B cell (primary cell): ENCODE results near the gene RPS15A.
"Not testable (repeated sequence)": the region's sequence is repeated elsewhere in the genome, so short reads cannot be mapped to it uniquely, and the experiment has no call there.

Source experiments
- CTCF ChIP-seq: fragments of 200-600 bp; IDR thresholded peaks from one replicate; pipeline ENCODE4 v1.8.0; 2022; ENCODE audit warnings: antibody characterized with exemption, mild to moderate bottlenecking
- EZH2 ChIP-seq: IDR thresholded peaks from 2 replicates; pipeline ENCODE4 v1.6.1; 2012; ENCODE audit warnings: borderline replicate concordance, low read depth, mild to moderate bottlenecking, moderate library complexity, low read length; ENCODE audit not compliant: insufficient read depth, poor library complexity, severe bottlenecking

GRCh38 chr16:18780460-18781026, 9.6 kb downstream of the RPS15A start:
- TF ChIP-seq CTCF, EZH2: not testable (repeated sequence)
